Stomach (tissue), 9 donors: Measurements from ENCODE around the gene FBLN7. TPM values are rescaled to one million over a fixed set of nuclear protein-coding genes. Genes with fewer than 3 reads are reported as not detected.
A peak's percentile ranks its signal among the peaks of the same experiment; 100 is the strongest.

Experiments used
- DNase-seq, 2 donors: peaks; one replicate each; pipeline versions ENCODE4 v3.0.0 to v3.0.0-alpha.2; 2013 to 2019
- H3K27ac ChIP-seq, 5 donors: fragments of 200-600 bp in 4 of 5; sonication (generic) in 4 of 5; one replicate each; pipeline ENCODE4 v1.5.1; 2013 to 2019; ENCODE audit warnings: mild to moderate bottlenecking in 1 of 5, moderate library complexity in 1 of 5
- H3K27me3 ChIP-seq, 3 donors: fragments of 200-600 bp; sonication (generic); one replicate each; pipeline ENCODE4 v1.5.1; 2017 to 2019; ENCODE audit warnings: mixed run types in 1 of 3
- H3K36me3 ChIP-seq, 4 donors: fragments of 200-600 bp; sonication (generic); 1 replicate in 3 of 4; 2 replicates in 1 of 4; pipeline ENCODE4 v1.5.1; 2016 to 2019
- H3K4me1 ChIP-seq, 4 donors: fragments of 200-600 bp; sonication (generic); one replicate each; pipeline ENCODE4 v1.5.1; 2016 to 2019
- H3K4me3 ChIP-seq, 4 donors: fragments of 200-600 bp; sonication (generic) in 3 of 4; one replicate each; pipeline ENCODE4 v1.5.1; 2016 to 2019; ENCODE audit warnings: mild to moderate bottlenecking in 1 of 4
- H3K9me3 ChIP-seq, 4 donors: fragments of 200-600 bp; sonication (generic); one replicate each; pipeline ENCODE4 v1.5.1; 2016 to 2019
- CTCF ChIP-seq, 7 experiments: fragments of 450-650 bp in 4 of 7; fragments of 200-600 bp in 3 of 7; sonication (generic) in 3 of 7; IDR thresholded peaks; one replicate each; pipeline ENCODE4 v1.5.1; 2016 to 2019; ENCODE audit warnings: antibody characterized with exemption in 7 of 7, control low read depth in 2 of 7, mild to moderate bottlenecking in 1 of 7
- EP300 ChIP-seq: sonication (generic); formaldehyde crosslinking; IDR thresholded peaks from one replicate; pipeline ENCODE4 v1.6.1; 2017; ENCODE audit warnings: antibody characterized with exemption
- POLR2A ChIP-seq, 4 donors: fragments of 450-650 bp; IDR thresholded peaks; one replicate each; pipeline ENCODE4 v1.6.1; 2016; ENCODE audit warnings: antibody characterized with exemption in 4 of 4, control low read depth in 2 of 4, mild to moderate bottlenecking in 1 of 4, moderate library complexity in 1 of 4
- POLR2AphosphoS5 ChIP-seq, 3 donors: sonication (generic); formaldehyde crosslinking; IDR thresholded peaks; one replicate each; pipeline ENCODE4 v1.6.1; 2016; ENCODE audit warnings: antibody characterized with exemption in 3 of 3
- WGBS, 5 donors: extraction: QIAGEN DNeasy Blood & Tissue Kit in 3 of 5; methylation state at CpG; one replicate each; pipeline versions ENCODE4 v1.1.5 to v1.1.7; 2013 to 2018; 5-methylcytosine and 5-hydroxymethylcytosine counted together
- intact Hi-C: fragments of 100-400 bp; cut with DNase I; formaldehyde crosslinking; loops from one replicate; pipeline ENCODE4 v1.15.1; 2023; ENCODE audit warnings: low total_unique reads
- polyA plus RNA-seq, 3 donors: library from polyadenylated mRNA; stranded (reverse); fragments of 200-250 nt; gene quantifications; one replicate each; pipeline ENCODE4 v1.2.3, GENCODE V29; 2013
- total RNA-seq, 5 donors: library from RNA; depleted of rRNA; stranded (reverse); fragments of >200 nt; gene quantifications; one replicate each; pipeline versions ENCODE4 v1.1.0 to v1.2.3, GENCODE V29; 2014 to 2016
- donor health status: healthy with polysubstance abuse.
- donor health status: Bipolar disorder and iron deficiency.
- donor health status: healthy.

Gene FBLN7
- total and polyA plus RNA-seq, 8 donors: 0.40 to 5.1 (median 2.0) TPM; not detected in 1

DNA sequence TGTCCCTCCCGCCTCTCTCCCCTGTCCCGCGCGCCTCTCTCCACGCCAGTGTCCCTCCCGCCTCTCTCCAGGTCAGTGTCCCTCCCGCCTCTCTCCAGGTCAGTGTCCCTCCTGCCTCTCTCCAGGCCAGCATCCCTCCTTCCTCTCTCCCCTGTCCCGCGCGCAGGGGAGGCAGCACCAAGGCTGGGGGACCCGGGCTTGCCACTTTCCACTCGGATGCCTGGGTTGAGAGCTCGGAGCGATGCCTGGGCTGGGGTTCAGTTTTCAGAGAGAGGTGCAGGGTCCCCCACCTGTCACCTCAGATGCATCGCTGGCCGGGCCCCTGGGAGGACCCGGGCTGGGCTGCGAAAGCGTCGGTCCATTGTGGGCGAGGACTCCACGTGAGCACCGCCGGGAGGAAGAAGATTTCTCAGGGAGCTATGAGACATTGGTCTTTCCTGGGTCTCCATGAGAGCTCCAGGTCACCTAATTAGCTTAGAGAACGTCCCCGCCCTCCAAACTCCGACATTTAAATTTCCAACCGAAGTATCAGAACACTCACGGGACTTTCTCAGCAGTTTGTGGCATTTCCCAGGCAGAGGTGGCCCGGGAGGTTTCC lies 2.1 kb downstream of the FBLN7 start:
- Histone ChIP-seq H3K4me3 (peak overlapping the region; percentile 11 to 77 (median 22)), H3K27ac (peak overlapping the region in 1 of 5 donors; percentile 38), H3K9me3 (no peaks in the 10 kb centered on the region), H3K27me3 (peaks cover 0 to 51% (median 11%) of the 10 kb centered on the region in 3 donors), H3K4me1 (peaks cover 15 to 21% (median 17%) of the 10 kb centered on the region in 4 donors), H3K36me3 (no peaks in the 10 kb centered on the region)
- 12 to 21% (median 17%) methylated on average over 20 to 30 of the region's 30 CpGs for WGBS, 5 donors
- intact Hi-C loops: no loop called here
- TF ChIP-seq POLR2A (IDR thresholded peaks at IDR 0.05): no peak
- no peak for TF ChIP-seq EP300
- no peak for TF ChIP-seq CTCF (IDR thresholded peaks at IDR 0.05)
- TF ChIP-seq POLR2AphosphoS5 (IDR thresholded peaks at IDR 0.05): no peak
- DNase-seq: no peak

DNA sequence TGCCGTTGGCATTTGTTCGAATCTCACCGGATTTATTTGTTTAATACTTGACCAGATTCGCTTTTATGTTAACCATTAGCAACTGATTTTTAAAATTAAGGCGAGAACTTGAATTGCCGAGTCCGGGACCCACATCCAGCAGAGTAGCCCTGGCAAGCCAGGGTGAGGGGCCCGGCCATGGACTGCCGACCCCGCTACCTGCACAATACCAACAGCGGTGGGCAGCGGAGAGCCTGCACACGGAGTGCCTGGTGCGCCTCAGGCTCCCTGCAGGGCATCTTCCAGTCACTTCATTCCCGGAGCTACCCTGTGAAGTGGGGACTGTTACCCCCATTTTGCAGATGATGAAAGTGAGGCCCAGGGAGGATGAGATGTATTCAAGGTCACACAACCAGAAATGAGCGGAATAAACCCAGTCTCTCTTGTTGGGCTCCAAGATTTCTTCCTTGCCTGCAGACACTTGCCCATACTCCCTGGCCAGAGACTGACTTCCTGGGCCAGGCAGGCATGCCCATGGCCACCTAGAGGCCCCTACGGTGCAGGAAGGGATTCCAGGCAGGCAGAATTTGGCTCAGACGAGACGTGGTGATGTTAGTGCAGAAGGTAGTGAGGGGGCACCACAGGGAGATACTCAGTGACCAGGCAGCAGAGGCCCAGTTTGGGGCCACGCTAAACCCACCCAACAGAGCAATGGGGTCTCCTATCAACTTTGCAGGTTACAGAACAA lies 2.9 kb downstream of the FBLN7 start:
- TF ChIP-seq EP300 (no peak), POLR2A (IDR thresholded peaks at IDR 0.05) (no peak), POLR2AphosphoS5 (IDR thresholded peaks at IDR 0.05) (no peak), CTCF (IDR thresholded peaks at IDR 0.05) (no peak)
- H3K9me3 ChIP-seq: no peaks in the 10 kb centered on the region
- no peak overlapping the region for H3K4me3 ChIP-seq
- no peak for DNase-seq
- H3K27me3 ChIP-seq: peaks cover 0 to 51% (median 11%) of the 10 kb centered on the region in 3 donors
- WGBS, 5 donors: 83 to 86% (median 84%) methylated on average over 20 of the region's 20 CpGs
- intact Hi-C loops: no loop called here
- H3K27ac ChIP-seq: no peak overlapping the region
- H3K4me1 ChIP-seq: peaks cover 15 to 21% (median 17%) of the 10 kb centered on the region in 4 donors
- no peaks in the 10 kb centered on the region for H3K36me3 ChIP-seq

- no peak overlapping the region for H3K27ac ChIP-seq
- H3K4me3 ChIP-seq: no peak overlapping the region
- TF ChIP-seq EP300: no peak
- TF ChIP-seq POLR2AphosphoS5 (IDR thresholded peaks at IDR 0.05): no peak
- TF ChIP-seq POLR2A (IDR thresholded peaks at IDR 0.05): no peak
- no peak for TF ChIP-seq CTCF (IDR thresholded peaks at IDR 0.05)
- peak in 1 of 2 donors; percentile 59 for DNase-seq
- H3K9me3 ChIP-seq: no peaks in the 10 kb centered on the region
- no peaks in the 10 kb centered on the region for H3K36me3 ChIP-seq
- peaks cover 0 to 48% (median 11%) of the 10 kb centered on the region in 3 donors for H3K27me3 ChIP-seq
- WGBS, 5 donors: 71 to 91% (median 75%) methylated on average over 6 to 7 of the region's 7 CpGs
- H3K4me1 ChIP-seq: peaks cover 15 to 21% (median 17%) of the 10 kb centered on the region in 4 donors
- intact Hi-C loops: no loop called here
These were observed 3.4 kb downstream of the FBLN7 start for GRCh38 chr2:112141626-112142007.

DNA sequence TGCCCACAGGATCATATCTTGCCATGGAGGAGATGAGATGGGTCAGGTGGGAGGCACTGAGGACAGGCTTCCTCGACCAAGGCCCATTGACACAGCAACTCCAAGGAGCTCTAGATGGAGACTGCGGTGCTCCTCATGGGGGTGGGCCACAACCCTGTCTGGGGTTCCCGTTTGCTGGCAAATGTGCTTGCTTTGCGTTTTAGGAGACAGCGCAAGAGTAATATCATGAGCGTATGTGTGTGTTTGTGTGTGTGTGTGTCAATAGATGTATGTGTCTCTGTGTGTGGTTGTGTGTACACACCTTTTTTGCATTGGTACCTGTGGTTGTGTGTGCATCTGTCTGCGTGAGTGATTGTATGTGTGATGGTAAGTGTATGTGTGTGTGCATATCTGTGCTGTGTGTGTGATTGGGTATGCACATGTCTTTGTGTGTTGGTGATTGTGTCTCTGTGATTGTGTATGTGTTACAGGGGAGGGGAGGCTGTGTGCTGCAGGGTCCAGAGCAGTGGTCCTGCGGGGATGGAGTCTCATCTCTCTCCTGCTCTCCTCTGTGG lies 4.4 kb downstream of the FBLN7 start:
- intact Hi-C loops: no loop called here
- peaks cover 0 to 38% (median 11%) of the 10 kb centered on the region in 3 donors for H3K27me3 ChIP-seq
- 86 to 90% (median 89%) methylated on average over 7 to 8 of the region's 8 CpGs for WGBS, 5 donors
- H3K4me1 ChIP-seq: peaks cover 10 to 17% (median 14%) of the 10 kb centered on the region in 4 donors
- no peak overlapping the region for H3K4me3 ChIP-seq
- no peak overlapping the region for H3K27ac ChIP-seq
- H3K9me3 ChIP-seq: no peaks in the 10 kb centered on the region
- no peak for DNase-seq
- TF ChIP-seq CTCF (IDR thresholded peaks at IDR 0.05) (no peak), EP300 (no peak), POLR2AphosphoS5 (IDR thresholded peaks at IDR 0.05) (no peak), POLR2A (IDR thresholded peaks at IDR 0.05) (no peak)
- no peaks in the 10 kb centered on the region for H3K36me3 ChIP-seq
